Panc1 (cell line): ENCODE results near the gene CACNA1C.

Experiments
- CTCF ChIP-seq: fragments of 450-650 bp; IDR thresholded peaks from 2 replicates; pipeline ENCODE4 v1.5.1; 2017; ENCODE audit warnings: mild to moderate bottlenecking
- POLR2AphosphoS5 ChIP-seq: IDR thresholded peaks from 2 replicates; pipeline ENCODE4 v1.6.1; 2012; ENCODE audit warnings: mild to moderate bottlenecking, low read depth, low read length, moderate library complexity
- SIN3A ChIP-seq: IDR thresholded peaks from 2 replicates; pipeline ENCODE4 v1.6.1; 2012; ENCODE audit warnings: low read depth, mild to moderate bottlenecking, low read length, moderate library complexity, borderline replicate concordance; ENCODE audit not compliant: insufficient read depth
- TCF7L2 ChIP-seq: IDR thresholded peaks from 2 replicates; pipeline ENCODE4 v1.6.1; 2011; ENCODE audit warnings: mild to moderate bottlenecking, low read depth, low read length, inconsistent platforms

GRCh38 chr12:2596441-2596840 is 543.7 kb downstream of the CACNA1C start:
- no peak for TF ChIP-seq CTCF
- no peak for TF ChIP-seq POLR2AphosphoS5
- no peak for TF ChIP-seq SIN3A
- no peak for TF ChIP-seq TCF7L2
